Cardiac fibroblast (primary cell): ENCODE data around the gene MID1.

Source experiments
- DNase-seq, 2 donors: peaks; one replicate each; pipeline versions ENCODE4 v3.0.0 to v3.0.0-alpha.2; 2010; ENCODE audit warnings: low read depth in 2 of 2
- H3K4me3 ChIP-seq, 2 donors: replicated peaks in 1 of 2; 1 replicate in 1 of 2; 2 replicates in 1 of 2; pipeline ENCODE4 v1.5.1; 2011; ENCODE audit warnings: low read depth in 2 of 2, low read length in 2 of 2, mild to moderate bottlenecking in 2 of 2, moderate library complexity in 1 of 2
- TF ChIP-seq, protein P1 (sequence below): IDR thresholded peaks from one replicate; pipeline ENCODE4 v1.5.1; 2011; ENCODE audit warnings: low read depth, mild to moderate bottlenecking, low read length, inconsistent platforms

MID1 gene

GRCh38 chrX:10634392-10635161 lies 14.2 kb upstream of the MID1 start:
- peak; percentile 57 to 89 for DNase-seq
- TF ChIP-seq, protein P1, sequence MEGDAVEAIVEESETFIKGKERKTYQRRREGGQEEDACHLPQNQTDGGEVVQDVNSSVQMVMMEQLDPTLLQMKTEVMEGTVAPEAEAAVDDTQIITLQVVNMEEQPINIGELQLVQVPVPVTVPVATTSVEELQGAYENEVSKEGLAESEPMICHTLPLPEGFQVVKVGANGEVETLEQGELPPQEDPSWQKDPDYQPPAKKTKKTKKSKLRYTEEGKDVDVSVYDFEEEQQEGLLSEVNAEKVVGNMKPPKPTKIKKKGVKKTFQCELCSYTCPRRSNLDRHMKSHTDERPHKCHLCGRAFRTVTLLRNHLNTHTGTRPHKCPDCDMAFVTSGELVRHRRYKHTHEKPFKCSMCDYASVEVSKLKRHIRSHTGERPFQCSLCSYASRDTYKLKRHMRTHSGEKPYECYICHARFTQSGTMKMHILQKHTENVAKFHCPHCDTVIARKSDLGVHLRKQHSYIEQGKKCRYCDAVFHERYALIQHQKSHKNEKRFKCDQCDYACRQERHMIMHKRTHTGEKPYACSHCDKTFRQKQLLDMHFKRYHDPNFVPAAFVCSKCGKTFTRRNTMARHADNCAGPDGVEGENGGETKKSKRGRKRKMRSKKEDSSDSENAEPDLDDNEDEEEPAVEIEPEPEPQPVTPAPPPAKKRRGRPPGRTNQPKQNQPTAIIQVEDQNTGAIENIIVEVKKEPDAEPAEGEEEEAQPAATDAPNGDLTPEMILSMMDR = no peak
- no peak overlapping the region for H3K4me3 ChIP-seq

DNA sequence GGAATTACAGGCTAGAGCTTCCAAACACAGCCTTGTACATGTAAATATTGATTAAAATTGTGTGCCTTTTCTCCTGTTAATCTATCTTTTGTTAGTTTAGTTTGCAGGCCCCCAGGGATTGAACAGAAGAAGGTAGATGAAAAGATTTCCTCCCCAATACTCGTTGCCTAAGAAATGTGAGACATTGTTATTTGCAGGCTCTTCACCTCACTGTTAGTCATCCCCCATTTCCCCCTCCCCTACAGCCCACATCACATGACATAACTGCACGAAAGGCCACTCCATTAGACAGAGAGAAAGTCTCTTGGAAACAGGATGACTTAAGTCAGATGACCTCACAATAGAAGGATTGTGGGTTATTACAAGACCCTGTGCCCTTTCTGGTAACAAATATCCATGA lies 13.3 kb upstream of the MID1 start:
- DNase-seq = peak; percentile 78 to 91
- TF ChIP-seq, protein P1 = no peak
- no peak overlapping the region for H3K4me3 ChIP-seq

DNA sequence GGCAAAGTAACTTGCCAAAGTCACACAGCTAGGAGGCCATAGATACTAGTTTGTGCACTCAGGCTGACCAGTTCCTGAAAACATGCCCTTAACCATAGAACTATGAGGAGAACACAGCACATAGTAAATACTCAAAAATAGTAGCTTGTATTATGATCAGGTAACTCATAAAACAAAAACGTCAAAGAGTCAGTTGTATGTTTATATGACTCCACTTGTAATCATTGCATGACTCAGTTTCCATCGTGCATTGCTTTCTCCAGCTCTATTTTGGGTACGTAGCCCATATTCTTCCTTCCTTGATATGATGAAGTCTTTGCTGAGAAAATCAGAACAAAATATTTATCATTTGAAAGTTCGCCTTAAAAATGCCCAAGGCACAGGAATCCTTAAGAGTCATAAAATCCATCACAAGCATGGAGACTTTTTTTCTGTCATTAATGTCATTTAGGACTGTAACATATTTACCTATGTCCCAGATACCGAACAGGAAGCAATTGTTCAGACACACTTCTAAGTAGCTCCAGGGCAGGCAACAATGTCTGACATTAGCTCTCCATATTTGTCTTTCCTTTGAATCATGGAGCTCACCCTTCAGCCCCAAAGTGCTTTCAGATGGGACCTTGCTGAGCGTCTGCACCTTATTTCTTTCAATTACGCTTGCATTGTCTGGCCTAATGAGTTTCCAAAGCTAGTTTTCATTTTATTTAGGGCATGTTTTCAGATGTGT lies 11.2 kb upstream of the MID1 start:
- H3K4me3 ChIP-seq = no peak overlapping the region
- DNase-seq = no peak
- TF ChIP-seq, protein P1 = no peak

- H3K4me3 ChIP-seq = no peak overlapping the region
- no peak for DNase-seq
- TF ChIP-seq, protein P1 = no peak
These were observed 9.9 kb upstream of the MID1 start for GRCh38 chrX:10630320-10630719.

DNA sequence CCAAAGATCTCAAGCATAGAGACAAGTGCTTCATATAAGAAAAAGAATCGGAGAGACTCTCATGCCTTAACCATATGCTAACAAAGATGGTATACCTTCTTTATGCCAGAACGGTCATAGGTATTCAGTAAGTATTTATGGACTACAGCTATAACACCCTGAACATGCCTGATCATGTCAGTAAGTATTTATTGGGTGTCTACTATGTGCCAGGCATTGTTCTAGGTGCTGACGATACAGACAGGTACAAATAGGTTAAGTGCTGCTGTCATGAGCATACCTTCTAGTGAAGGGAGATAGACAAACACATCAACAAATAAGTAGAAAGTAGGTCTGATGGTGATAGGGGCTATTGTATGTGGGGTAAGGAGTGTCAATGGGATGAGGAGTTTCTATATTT lies 9.5 kb upstream of the MID1 start:
- H3K4me3 ChIP-seq = no peak overlapping the region
- DNase-seq = no peak
- TF ChIP-seq, protein P1 = no peak

DNA sequence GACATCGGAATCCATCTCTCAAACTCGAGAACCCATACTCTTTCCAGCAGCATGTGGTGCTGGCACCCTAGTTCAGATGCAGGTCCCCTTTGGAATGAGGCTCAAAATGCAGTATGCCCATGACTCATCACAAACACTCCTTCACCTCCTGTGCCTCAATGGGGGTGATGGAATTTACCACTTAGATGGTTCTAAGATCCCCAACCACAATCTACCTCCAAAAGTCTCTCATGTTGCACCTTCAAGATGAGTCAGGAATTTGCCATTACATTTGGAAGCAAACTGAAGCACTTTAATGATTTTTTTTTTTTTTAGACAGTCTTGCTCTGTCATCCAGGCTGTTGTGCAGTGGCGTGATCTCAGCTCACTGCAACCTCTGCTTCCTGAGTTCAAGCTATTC lies 8.5 kb upstream of the MID1 start:
- no peak for DNase-seq
- H3K4me3 ChIP-seq = no peak overlapping the region
- TF ChIP-seq, protein P1 = no peak
